ENCODE results near the gene NUP210. TPM values are rescaled to one million over a fixed set of nuclear protein-coding genes. Genes with fewer than 3 reads are reported as not detected.

Gene NUP210
- total RNA-seq, result 1 to 10 TPM; 3.6 to 8.2 (median 4.0) TPM

GRCh38 chr3:13420045-13420830 is at the start of gene NUP210:
TSS of gene NUP210 (minus strand) at chr3:13420322. CDS start at chr3:13420226, 96 bp downstream.
- TF ChIP-seq, protein P1, sequence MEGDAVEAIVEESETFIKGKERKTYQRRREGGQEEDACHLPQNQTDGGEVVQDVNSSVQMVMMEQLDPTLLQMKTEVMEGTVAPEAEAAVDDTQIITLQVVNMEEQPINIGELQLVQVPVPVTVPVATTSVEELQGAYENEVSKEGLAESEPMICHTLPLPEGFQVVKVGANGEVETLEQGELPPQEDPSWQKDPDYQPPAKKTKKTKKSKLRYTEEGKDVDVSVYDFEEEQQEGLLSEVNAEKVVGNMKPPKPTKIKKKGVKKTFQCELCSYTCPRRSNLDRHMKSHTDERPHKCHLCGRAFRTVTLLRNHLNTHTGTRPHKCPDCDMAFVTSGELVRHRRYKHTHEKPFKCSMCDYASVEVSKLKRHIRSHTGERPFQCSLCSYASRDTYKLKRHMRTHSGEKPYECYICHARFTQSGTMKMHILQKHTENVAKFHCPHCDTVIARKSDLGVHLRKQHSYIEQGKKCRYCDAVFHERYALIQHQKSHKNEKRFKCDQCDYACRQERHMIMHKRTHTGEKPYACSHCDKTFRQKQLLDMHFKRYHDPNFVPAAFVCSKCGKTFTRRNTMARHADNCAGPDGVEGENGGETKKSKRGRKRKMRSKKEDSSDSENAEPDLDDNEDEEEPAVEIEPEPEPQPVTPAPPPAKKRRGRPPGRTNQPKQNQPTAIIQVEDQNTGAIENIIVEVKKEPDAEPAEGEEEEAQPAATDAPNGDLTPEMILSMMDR (IDR thresholded peaks at IDR 0.05), result no peak
- no peak for TF ChIP-seq POLR2A (IDR thresholded peaks at IDR 0.05)
- WGBS, 2 donors, result 27 to 32% methylated on average over 8 to 11 of the region's 90 CpGs
- intact Hi-C loops (cut with DNase I; ENCODE audit: low total_unique reads), result no loop called here
- no peak for DNase-seq (ENCODE audit: low spot score in 2 of 2)
- H3K4me3 ChIP-seq (ENCODE audit: low read depth, poor library complexity, severe bottlenecking), result no peak within 1 kb of the TSS

DNA sequence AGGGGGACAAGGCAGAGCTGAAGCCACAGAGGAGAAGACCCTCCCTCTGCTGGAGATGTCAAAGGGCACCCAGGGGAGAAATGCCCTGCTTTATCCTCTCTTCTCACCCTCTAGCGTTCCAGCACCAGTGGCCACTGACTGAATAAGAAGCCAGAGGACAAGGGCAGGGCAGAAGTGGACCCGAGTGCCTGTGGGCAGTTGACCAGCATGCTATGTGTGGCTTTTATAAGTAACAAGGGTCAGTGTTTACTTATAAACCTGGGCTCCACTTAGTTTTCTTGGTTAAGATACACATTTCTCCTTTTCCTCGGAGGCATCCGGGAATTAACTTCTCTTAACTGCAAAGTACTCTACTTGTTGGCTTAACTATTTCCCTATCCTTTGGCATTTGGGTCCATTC is 46.7 kb upstream of the NUP210 start:
- DNase-seq (ENCODE audit: low spot score in 2 of 2), result no peak
- WGBS, 2 donors, result 86 to 90% methylated on average over 4 of the region's 4 CpGs
- TF ChIP-seq, protein P1 (IDR thresholded peaks at IDR 0.05), result no peak
- TF ChIP-seq POLR2A (IDR thresholded peaks at IDR 0.05), result no peak
- intact Hi-C loops (cut with DNase I; ENCODE audit: low total_unique reads), result no loop called here
- H3K4me3 ChIP-seq (ENCODE audit: low read depth, poor library complexity, severe bottlenecking), result no peak overlapping the region

DNA sequence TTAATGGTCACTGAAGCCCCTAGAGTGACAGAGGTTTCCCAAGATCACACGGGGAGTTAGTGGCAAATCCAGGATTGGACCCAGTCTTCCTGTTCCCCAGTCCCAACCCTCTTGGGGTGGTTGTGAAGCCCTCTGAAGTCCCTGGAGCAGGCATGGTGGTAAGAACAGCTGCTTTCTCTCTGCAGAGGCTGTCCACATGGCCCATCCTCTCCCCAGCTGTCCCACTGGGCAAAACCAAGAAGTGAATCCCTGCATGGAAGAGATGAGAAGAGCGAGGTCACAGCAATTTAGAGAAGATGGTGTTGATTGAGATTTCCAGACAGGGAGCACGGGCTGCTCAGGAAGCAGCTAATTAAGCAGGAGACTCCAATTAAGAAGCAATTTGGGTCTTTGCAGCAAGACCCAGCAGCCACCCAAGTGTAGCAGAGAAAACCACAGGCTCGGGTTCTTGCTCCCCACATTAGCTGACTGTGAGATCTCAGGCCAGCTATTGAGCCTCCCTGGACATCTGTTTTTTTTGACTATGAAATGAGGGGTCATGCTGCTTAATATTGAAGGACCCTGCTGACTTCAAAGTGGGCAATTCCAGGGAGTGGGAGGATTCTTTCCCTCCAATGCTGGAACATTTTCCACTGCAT is 45.2 kb upstream of the NUP210 start:
- intact Hi-C loops (cut with DNase I; ENCODE audit: low total_unique reads), result no loop called here
- TF ChIP-seq, protein P1 (IDR thresholded peaks at IDR 0.05), result no peak
- 69 to 75% methylated on average over 4 of the region's 4 CpGs for WGBS, 2 donors

GRCh38 chr3:13463618-13464400 is 43.7 kb upstream of the NUP210 start:
- DNase-seq (ENCODE audit: low spot score in 2 of 2), result no peak
- WGBS, 2 donors, result 71% methylated on average over 11 of the region's 11 CpGs
- intact Hi-C loops (cut with DNase I; ENCODE audit: low total_unique reads), result no loop called here
- H3K4me3 ChIP-seq (ENCODE audit: low read depth, poor library complexity, severe bottlenecking), result no peak overlapping the region
- TF ChIP-seq, protein P1 (IDR thresholded peaks at IDR 0.05), result no peak
- no peak for TF ChIP-seq POLR2A (IDR thresholded peaks at IDR 0.05)

More for the DNA sequence above, 45.2 kb upstream of the NUP210 start:
- no peak for DNase-seq (ENCODE audit: low spot score in 2 of 2)
- no peak overlapping the region for H3K4me3 ChIP-seq (ENCODE audit: low read depth, poor library complexity, severe bottlenecking)

DNA sequence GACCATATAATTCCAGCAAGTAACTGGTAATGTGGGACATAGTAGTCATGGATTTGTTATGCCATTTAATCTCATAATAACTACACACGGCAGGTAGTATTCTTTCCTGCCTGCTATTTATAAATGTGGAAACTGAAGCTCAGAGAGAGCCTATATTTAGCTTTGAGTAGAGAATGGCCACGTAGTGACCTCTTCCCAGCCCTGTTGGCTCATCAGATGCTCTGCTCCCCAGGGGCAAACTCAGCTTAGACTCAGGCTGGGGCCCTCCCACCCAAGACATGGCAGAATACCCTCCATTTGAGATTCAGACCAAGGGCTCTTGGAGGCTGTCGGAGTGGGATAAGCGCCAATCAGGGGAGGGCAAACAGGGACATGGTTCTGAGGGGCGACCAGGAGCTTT is 42.7 kb upstream of the NUP210 start:
- DNase-seq (ENCODE audit: low spot score in 2 of 2), result no peak
- no peak overlapping the region for H3K4me3 ChIP-seq (ENCODE audit: low read depth, poor library complexity, severe bottlenecking)
- intact Hi-C loops (cut with DNase I; ENCODE audit: low total_unique reads), result no loop called here
- 64 to 75% methylated on average over 5 of the region's 5 CpGs for WGBS, 2 donors
- TF ChIP-seq POLR2A (IDR thresholded peaks at IDR 0.05), result no peak
- TF ChIP-seq, protein P1 (IDR thresholded peaks at IDR 0.05), result no peak

All from lower leg skin (tissue), 4 donors.